Measurements from ENCODE around the gene SLC25A21.

- TF ChIP-seq POLR2AphosphoS5 (IDR thresholded peaks at IDR 0.05; ENCODE audit: low read depth, low read length) (no peak), TAF1 (IDR thresholded peaks at IDR 0.05; ENCODE audit: borderline replicate concordance, insufficient read depth, low read length) (no peak), FOXP2 (optimal IDR thresholded peaks at IDR 0.05; ENCODE audit: borderline replicate concordance, extremely low read depth, extremely low read length, insufficient read depth) (no peak), REST (IDR thresholded peaks at IDR 0.05; ENCODE audit: insufficient read depth in 1 of 2, low read depth in 2 of 2, low read length in 2 of 2) (no peak)
Measured at GRCh38 chr14:36948157-36948859, 224.1 kb downstream of the SLC25A21 start.
